ENCODE measurements around the gene PDGFA. TPM values are rescaled to one million over a fixed set of nuclear protein-coding genes. Genes with fewer than 3 reads are reported as not detected.

The PDGFA gene
- total and polyA plus RNA-seq, 4 experiments from 2014 or later: 0.20 TPM; not detected in 3

DNA sequence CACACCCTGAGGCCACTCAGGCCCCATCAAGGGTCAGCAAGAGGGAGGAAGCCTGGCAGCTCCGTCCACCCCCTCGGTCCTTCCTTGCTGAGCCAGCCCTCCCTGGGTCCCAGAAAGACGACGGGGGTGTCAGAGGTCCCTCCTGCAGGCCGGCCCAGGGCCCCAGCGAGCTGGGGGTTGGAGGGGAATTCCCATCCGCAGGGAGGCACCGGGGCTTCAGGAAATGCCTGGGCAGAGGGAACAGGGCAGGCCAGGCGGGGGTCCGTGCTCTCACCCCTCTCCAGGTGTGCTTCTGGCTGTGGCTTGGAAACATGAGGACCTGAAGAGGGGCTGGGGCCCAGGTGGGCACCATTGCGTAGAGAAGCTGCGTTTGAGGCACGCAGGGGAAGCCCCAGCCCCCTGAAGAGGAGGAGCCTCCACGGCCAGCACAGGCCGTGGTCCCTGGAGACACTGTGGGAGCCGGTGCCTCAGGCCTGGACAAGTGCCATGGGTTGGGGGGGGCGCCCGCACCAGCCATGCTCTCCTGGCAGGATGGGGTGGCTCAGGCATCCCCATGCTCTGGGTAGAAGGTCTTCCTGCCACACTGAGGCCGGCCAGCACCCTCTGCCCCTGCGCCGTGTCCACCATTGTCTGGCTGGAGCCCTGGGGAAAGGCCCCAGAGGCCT, 66.7 kb downstream of the PDGFA start:
- no peak for DNase-seq
- H3K9me3 ChIP-seq (ENCODE audit: control insufficient read depth in 1 of 2, low read length in 2 of 2): no peaks in the 10 kb centered on the region
- POLR2A ChIA-PET (ENCODE audit: partially characterized antibody): no interaction called here
- H3K4me1 Mint-ChIP-seq: peaks cover 5 to 11% (median 7%) of the 10 kb centered on the region in 4 donors
- H3K36me3 ChIP-seq (ENCODE audit: insufficient read depth, low read length): no peaks in the 10 kb centered on the region
- no peaks in the 10 kb centered on the region for H3K9me3 Mint-ChIP-seq
- H3K27me3 ChIP-seq (ENCODE audit: insufficient read depth, low read length): no peaks in the 10 kb centered on the region
- H3K27ac Mint-ChIP-seq: no peak overlapping the region
- CTCF ChIA-PET (ENCODE audit: partially characterized antibody): no interaction called here
- no peak overlapping the region for H3K4me3 ChIP-seq (ENCODE audit: low read length in 2 of 2)
- no peaks in the 10 kb centered on the region for H3K36me3 Mint-ChIP-seq
- H3K27me3 Mint-ChIP-seq: peaks cover 2 to 9% of the 10 kb centered on the region in 2 donors
- H3K4me1 ChIP-seq (ENCODE audit: insufficient read depth, low read length): peaks cover 5% of the 10 kb centered on the region
- intact Hi-C loops (cut with micrococcal nuclease): no loop called here
- peak overlapping the region in 1 of 8 donors; percentile 57 for H3K4me3 Mint-ChIP-seq
- H3K27ac ChIP-seq (ENCODE audit: low read depth, low read length): no peak overlapping the region

DNA sequence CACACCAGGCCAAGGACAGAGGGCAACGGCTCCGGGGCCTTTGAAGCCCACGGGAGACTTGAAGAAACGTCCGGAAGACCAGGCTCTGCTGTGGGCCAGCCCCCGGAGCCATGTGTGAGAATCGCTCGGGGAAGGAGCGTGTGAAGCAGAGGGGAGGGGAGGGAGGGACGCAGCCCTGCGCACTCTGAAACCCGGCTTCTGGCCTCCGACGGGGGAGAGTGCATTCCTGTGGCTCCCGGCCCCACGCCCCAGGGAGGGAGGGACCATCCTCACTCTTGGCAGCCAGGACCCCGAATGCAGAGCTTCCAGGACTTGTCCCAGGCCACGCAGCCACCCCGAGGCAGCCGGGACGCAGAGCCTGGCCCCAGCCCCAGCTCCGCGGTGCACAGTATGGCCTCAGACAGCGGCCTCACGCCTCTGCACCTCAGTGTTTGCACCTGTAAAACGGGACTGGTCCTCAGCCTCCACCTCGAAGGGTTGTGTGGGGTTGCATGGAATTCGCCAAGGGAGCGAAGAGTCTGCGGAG, 67.4 kb downstream of the PDGFA start:
- H3K27me3 Mint-ChIP-seq: peaks cover 3 to 9% of the 10 kb centered on the region in 2 donors

DNA sequence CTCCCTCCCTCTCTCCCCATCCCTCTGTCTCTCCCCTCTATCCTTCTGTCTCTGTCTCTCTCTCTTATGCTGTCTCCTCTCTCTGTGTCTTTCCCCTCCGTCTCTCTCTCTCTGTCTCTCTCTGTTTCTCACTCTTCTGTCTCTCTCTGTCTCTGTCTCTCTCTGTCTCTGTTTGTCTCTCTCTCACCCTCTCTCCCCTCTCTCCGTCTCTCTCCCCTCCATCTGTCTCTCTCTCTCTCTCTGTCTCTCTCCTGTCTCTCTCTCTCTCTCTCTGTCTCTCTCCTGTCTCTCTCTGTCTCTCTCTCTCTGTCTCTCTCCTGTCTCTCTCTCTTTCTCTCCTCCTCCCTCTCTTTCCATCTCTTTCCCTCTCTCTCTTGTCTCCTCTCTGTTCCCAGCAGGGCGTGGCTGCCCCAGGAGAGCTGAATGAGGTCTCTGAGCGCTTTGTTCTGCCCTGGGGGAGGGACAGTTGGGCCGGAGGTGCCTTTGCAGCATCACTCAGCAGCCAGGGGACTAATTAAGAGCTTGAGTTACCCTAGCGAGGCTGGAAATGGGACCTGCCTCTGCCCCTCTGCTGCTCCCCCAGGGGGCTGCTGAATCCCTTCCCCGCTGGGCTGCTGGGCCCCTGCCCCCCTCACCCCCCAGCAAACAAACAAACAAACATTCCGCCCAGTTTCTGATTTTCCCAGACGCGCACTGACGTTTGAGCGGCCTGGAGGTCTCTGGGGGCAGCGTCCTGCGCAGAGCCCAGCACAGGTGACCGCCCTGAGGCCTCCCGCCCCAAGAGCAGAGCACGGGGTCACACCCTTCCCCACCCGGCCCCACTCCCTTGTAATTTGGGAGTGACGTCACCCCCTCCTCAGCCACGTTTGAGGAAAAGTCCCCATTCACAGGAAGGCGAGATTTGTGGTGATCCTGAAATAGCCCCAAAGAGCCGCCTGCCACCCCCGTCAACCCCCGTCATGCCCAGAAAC, 68.1 kb downstream of the PDGFA start:
- Mint-ChIP-seq H3K4me3 (peak overlapping the region in 5 of 8 donors; percentile 10 to 45 (median 22)), H3K9me3 (no peaks in the 10 kb centered on the region), H3K4me1 (peaks cover 5 to 11% (median 7%) of the 10 kb centered on the region in 4 donors), H3K27me3 (peaks cover 3 to 9% of the 10 kb centered on the region in 2 donors), H3K27ac (peak overlapping the region in 3 of 7 donors; percentile 36 to 69 (median 46)), H3K36me3 (no peaks in the 10 kb centered on the region)
- no peak overlapping the region for H3K4me3 ChIP-seq (ENCODE audit: low read length in 2 of 2)
- ChIA-PET POLR2A (ENCODE audit: partially characterized antibody) (no interaction called here), CTCF (ENCODE audit: partially characterized antibody) (interaction anchor here (0.6 kb wide), 1 partner anchor 41 kb away, joined by 3 read pairs; no protein-coding TSS in a partner anchor)
- no peaks in the 10 kb centered on the region for H3K9me3 ChIP-seq (ENCODE audit: control insufficient read depth in 1 of 2, low read length in 2 of 2)
- DNase-seq: no peak
- H3K27ac ChIP-seq (ENCODE audit: low read depth, low read length): no peak overlapping the region
- H3K36me3 ChIP-seq (ENCODE audit: insufficient read depth, low read length): no peaks in the 10 kb centered on the region
- intact Hi-C loops (cut with micrococcal nuclease): no loop called here
- H3K4me1 ChIP-seq (ENCODE audit: insufficient read depth, low read length): peaks cover 5% of the 10 kb centered on the region
- H3K27me3 ChIP-seq (ENCODE audit: insufficient read depth, low read length): no peaks in the 10 kb centered on the region

More for the DNA sequence above, 67.4 kb downstream of the PDGFA start:
- intact Hi-C loops (cut with micrococcal nuclease): no loop called here
- Histone ChIP-seq H3K4me3 (ENCODE audit: low read length in 2 of 2) (no peak overlapping the region), H3K4me1 (ENCODE audit: insufficient read depth, low read length) (peaks cover 5% of the 10 kb centered on the region), H3K27me3 (ENCODE audit: insufficient read depth, low read length) (no peaks in the 10 kb centered on the region), H3K27ac (ENCODE audit: low read depth, low read length) (no peak overlapping the region), H3K36me3 (ENCODE audit: insufficient read depth, low read length) (no peaks in the 10 kb centered on the region), H3K9me3 (ENCODE audit: control insufficient read depth in 1 of 2, low read length in 2 of 2) (no peaks in the 10 kb centered on the region)
- ChIA-PET POLR2A (ENCODE audit: partially characterized antibody) (no interaction called here), CTCF (ENCODE audit: partially characterized antibody) (no interaction called here)
- Mint-ChIP-seq H3K27ac (no peak overlapping the region), H3K4me3 (peak overlapping the region in 1 of 8 donors; percentile 57), H3K36me3 (no peaks in the 10 kb centered on the region), H3K4me1 (peaks cover 5 to 11% (median 7%) of the 10 kb centered on the region in 4 donors), H3K9me3 (no peaks in the 10 kb centered on the region)
- DNase-seq: peak in 1 of 5 donors; percentile 18

DNA sequence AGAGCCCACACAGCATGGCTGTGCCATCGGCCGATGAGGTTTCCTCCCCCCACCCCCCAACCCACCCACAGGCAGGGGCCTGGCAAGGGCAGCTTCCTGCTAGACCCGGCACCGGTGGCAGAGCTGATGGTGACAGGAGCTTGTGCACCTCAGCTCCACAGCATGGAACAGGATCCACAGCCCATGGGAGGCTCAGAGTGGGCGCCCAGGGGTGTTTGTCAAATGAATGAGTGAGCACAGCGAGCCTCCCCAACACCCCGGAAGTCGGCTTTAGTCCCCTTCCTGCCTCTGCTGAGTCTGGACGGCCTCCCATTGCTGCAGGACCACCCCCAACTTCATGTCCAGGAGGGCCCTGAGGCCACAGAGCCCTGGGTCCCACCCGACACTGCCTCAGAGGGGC, 68.9 kb downstream of the PDGFA start:
- CTCF ChIA-PET (ENCODE audit: partially characterized antibody): interaction anchor here (0.6 kb wide), 1 partner anchor 42 kb away, joined by 3 read pairs; no protein-coding TSS in a partner anchor
- H3K27ac Mint-ChIP-seq: no peak overlapping the region
- H3K9me3 ChIP-seq (ENCODE audit: control insufficient read depth in 1 of 2, low read length in 2 of 2): no peaks in the 10 kb centered on the region

DNA sequence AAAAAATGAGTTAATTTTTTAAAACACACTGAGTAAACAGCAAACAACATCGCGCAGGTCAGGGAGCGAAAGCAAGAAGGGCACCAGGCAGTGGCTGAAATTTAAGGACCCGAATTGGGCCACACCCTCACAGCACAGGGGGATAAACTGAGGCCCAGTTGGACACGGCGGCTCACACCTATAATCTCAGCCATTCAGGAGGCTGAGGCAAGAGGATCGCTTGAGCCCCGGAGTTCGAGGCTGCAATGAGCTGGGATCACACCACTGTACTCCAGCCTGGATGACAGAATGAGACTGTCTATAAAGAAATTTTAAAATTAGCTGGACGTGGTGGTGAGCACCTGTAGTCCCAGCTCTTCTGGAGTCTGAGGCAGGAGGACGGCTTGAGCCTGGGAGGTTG, 69.6 kb downstream of the PDGFA start:
- ChIA-PET CTCF (ENCODE audit: partially characterized antibody) (no interaction called here), POLR2A (ENCODE audit: partially characterized antibody) (no interaction called here)
- no peaks in the 10 kb centered on the region for H3K36me3 Mint-ChIP-seq
- no peaks in the 10 kb centered on the region for H3K9me3 Mint-ChIP-seq
- no peak overlapping the region for H3K27ac Mint-ChIP-seq
- H3K4me3 Mint-ChIP-seq: no peak overlapping the region
- peaks cover 5 to 11% (median 7%) of the 10 kb centered on the region in 4 donors for H3K4me1 Mint-ChIP-seq
- intact Hi-C loops (cut with micrococcal nuclease): no loop called here
- DNase-seq: no peak
- Histone ChIP-seq H3K4me3 (ENCODE audit: low read length in 2 of 2) (no peak overlapping the region), H3K27ac (ENCODE audit: low read depth, low read length) (no peak overlapping the region), H3K36me3 (ENCODE audit: insufficient read depth, low read length) (no peaks in the 10 kb centered on the region), H3K27me3 (ENCODE audit: insufficient read depth, low read length) (no peaks in the 10 kb centered on the region), H3K9me3 (ENCODE audit: control insufficient read depth in 1 of 2, low read length in 2 of 2) (no peaks in the 10 kb centered on the region), H3K4me1 (ENCODE audit: insufficient read depth, low read length) (peaks cover 5% of the 10 kb centered on the region)
- peaks cover 3 to 9% of the 10 kb centered on the region in 2 donors for H3K27me3 Mint-ChIP-seq

More for the DNA sequence above, 68.9 kb downstream of the PDGFA start:
- no peaks in the 10 kb centered on the region for H3K36me3 ChIP-seq (ENCODE audit: insufficient read depth, low read length)
- Mint-ChIP-seq H3K9me3 (no peaks in the 10 kb centered on the region), H3K4me1 (peaks cover 5 to 11% (median 7%) of the 10 kb centered on the region in 4 donors), H3K36me3 (no peaks in the 10 kb centered on the region), H3K4me3 (peak overlapping the region in 1 of 8 donors; percentile 55), H3K27me3 (peaks cover 3 to 9% of the 10 kb centered on the region in 2 donors)
- no peaks in the 10 kb centered on the region for H3K27me3 ChIP-seq (ENCODE audit: insufficient read depth, low read length)
- H3K27ac ChIP-seq (ENCODE audit: low read depth, low read length): no peak overlapping the region
- no peak overlapping the region for H3K4me3 ChIP-seq (ENCODE audit: low read length in 2 of 2)
- H3K4me1 ChIP-seq (ENCODE audit: insufficient read depth, low read length): peaks cover 5% of the 10 kb centered on the region
- DNase-seq: no peak
- POLR2A ChIA-PET (ENCODE audit: partially characterized antibody): no interaction called here
- intact Hi-C loops (cut with micrococcal nuclease): no loop called here

DNA sequence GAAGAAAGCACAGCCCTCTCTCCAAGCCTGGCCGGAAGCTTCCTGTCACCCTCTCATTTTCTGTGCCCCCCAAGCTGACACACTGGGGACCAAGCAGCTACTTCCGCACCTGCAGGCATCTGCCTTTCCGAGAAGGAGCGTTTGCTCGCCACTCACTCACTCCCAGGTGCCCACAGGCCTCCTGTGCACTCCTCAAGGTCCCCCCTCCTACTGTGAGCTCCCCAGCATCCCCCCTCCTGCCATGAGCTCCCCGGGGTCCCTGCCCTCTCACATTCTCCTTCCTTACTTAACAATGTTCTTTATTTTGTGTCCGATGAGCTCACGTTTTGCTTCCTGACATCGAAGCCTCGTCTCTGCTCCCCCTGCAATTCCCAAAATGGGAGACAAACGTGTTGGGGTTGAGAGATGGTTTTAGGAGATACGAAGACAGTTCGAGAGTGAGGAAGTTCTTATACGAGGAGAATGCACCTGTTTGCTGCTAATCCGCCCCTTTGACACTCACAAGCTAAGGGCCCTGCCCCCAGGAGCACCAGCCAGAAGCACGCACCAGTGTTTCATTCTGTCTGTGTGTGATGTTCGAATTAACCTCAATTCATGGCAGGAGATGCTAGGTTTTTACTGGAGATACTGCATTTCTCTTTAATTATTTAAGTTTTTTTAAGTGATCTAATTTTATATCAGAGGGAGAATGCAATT, 70.2 kb downstream of the PDGFA start:
- no peaks in the 10 kb centered on the region for H3K36me3 Mint-ChIP-seq
- H3K9me3 ChIP-seq (ENCODE audit: control insufficient read depth in 1 of 2, low read length in 2 of 2): no peaks in the 10 kb centered on the region
- H3K27ac Mint-ChIP-seq: no peak overlapping the region
- no peaks in the 10 kb centered on the region for H3K36me3 ChIP-seq (ENCODE audit: insufficient read depth, low read length)
- no peaks in the 10 kb centered on the region for H3K27me3 ChIP-seq (ENCODE audit: insufficient read depth, low read length)
- peaks cover 3 to 9% of the 10 kb centered on the region in 2 donors for H3K27me3 Mint-ChIP-seq
- no peak overlapping the region for H3K27ac ChIP-seq (ENCODE audit: low read depth, low read length)
- intact Hi-C loops (cut with micrococcal nuclease): no loop called here
- ChIA-PET CTCF (ENCODE audit: partially characterized antibody) (no interaction called here), POLR2A (ENCODE audit: partially characterized antibody) (no interaction called here)
- no peaks in the 10 kb centered on the region for H3K9me3 Mint-ChIP-seq
- H3K4me1 Mint-ChIP-seq: peaks cover 5 to 11% (median 7%) of the 10 kb centered on the region in 4 donors
- peak overlapping the region in 1 of 8 donors; percentile 36 for H3K4me3 Mint-ChIP-seq
- H3K4me1 ChIP-seq (ENCODE audit: insufficient read depth, low read length): peaks cover 5% of the 10 kb centered on the region
- no peak overlapping the region for H3K4me3 ChIP-seq (ENCODE audit: low read length in 2 of 2)
- DNase-seq: no peak
